HG03342 (cell line): ENCODE measurements around the gene NLGN1.

Source experiments
- ATAC-seq: cut with Tn5 transposase; IDR thresholded peaks from one replicate; pipeline ENCODE4 v1.9.1; 2021; ENCODE audit warnings: mild to moderate bottlenecking, moderate library complexity; ENCODE audit not compliant: unreplicated experiment

NLGN1 gene

DNA sequence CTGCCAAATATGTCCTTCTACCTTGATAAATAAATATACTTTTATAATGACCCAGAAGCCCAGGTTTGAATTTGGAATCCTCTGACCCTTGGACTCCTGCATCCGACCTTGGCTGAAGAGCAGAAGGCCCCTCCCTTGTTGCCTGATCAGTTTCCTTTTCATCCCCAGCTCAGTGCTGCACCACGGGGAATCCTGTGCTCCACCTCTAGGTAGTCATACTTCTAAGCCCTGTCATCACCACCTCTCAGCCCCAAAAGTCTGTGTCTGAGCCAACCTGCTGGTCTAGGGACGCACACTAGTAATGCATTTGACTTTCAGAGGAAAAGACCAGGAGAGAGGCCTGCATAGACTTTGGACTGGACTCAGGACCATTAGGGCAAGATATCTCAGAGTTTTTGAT is 310.6 kb downstream of the NLGN1 start:
- ATAC-seq, result no peak

DNA sequence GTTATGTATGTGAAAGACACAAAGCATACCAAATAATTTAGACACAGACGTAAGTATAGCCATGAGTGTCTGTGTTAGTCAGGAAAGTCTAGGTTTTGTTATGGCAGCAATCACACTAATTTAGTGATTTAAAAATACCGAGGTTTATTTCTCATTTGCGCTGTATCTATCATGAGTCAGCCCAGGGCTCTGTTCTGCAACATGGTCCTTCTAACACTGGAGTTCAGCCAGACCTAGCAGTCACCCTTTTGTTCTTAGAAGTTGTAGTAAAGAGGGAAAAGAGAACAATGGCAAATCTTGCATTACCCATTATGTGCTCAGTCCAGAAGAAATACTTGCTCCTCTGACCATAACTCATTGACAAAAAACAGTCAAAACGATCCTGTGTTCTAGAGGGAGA is 311.5 kb downstream of the NLGN1 start:
- ATAC-seq, result no peak

DNA sequence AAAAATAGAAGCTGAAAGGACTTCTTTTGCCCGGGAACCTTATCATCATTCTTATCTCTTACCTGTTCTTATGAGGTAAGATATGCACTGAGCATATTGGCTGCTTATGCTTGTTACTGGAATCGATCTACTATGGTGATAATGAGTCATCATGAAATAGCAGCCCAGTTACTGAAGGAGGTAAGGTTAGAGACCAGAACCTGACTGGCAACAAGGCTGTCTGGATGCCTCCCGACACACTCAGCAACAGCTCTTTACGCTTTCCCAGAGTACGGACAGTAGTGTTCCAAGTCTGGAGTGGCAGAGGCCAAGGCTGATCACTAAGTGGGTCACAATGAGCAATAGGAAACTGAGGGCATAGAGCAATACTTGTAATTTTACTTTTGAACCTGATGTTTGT is 314.1 kb downstream of the NLGN1 start:
- no peak for ATAC-seq

DNA sequence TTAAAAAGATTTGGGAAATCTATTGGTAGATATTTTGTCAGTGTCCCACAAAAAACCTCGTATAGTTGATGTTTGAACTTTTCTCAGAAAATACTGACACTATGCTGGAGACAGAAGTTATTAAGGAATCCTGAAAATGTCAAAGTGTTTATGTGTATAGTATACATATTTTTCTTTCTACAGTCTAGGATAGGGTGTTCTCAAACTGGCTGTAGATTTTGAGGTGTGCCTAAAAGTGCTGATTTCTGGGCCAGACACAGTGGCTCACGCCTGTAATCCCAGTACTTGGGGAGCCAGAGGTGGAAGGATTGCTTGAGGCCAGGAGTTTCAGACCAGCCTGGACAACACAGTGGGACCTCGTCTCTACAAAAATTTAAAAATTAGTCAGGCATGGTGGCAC is 322.0 kb downstream of the NLGN1 start:
- no peak for ATAC-seq

DNA sequence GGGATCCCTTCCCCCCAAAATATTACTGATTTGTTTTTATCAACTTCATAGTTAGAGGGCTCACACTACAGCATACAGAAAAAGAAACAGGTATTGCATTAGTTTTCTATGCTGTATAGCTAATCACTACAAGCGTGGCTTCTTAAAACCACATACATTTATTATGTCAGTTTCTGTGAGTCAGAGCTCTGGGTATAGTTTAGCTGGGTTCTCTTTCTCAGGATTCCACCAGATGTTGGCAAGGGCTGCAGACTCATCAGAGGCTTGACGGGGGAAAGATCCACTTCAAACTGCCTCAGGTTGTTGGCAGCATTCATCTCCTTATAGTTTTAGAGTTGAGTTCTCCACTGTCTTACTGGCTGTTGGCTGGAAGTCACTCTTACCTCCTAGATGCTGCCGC is 328.0 kb downstream of the NLGN1 start:
- no peak for ATAC-seq

DNA sequence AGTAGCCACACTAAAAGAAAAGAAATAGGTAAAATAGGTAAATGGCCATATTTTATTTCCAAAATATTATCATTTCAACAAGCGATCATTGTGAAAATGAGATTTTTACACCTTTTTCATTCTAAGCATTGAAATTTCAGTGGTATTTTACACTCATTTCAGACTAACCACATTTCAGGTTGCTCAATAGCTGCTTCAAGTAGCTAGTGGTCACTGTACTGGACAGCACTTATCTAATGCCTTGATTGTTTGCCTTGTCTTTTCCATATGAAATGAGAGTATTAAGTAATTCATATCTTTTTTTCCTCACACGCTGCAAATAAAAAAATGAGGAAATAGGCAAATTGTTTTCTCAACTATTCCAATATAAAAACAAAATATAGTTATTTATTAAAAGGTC is 332.8 kb downstream of the NLGN1 start:
- ATAC-seq, result no peak

DNA sequence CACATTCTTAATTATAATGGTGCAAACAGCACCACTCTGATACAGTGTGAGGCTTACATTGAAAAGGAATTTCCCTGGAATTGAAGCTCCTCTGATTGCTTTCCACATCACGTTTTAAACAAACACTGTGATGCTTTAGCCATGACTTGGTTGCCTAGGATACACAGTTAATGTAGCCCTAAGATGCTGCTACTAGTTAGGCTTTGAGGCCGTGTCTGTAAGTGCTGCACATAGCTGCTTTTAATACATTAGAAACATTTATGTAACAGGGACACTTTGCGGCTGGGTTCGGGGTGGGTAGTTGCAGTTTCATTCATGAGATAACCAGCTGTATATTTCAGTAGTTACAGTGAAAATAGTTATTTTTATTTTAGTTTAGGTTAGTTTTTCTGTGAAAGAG is 334.7 kb downstream of the NLGN1 start:
- no peak for ATAC-seq

DNA sequence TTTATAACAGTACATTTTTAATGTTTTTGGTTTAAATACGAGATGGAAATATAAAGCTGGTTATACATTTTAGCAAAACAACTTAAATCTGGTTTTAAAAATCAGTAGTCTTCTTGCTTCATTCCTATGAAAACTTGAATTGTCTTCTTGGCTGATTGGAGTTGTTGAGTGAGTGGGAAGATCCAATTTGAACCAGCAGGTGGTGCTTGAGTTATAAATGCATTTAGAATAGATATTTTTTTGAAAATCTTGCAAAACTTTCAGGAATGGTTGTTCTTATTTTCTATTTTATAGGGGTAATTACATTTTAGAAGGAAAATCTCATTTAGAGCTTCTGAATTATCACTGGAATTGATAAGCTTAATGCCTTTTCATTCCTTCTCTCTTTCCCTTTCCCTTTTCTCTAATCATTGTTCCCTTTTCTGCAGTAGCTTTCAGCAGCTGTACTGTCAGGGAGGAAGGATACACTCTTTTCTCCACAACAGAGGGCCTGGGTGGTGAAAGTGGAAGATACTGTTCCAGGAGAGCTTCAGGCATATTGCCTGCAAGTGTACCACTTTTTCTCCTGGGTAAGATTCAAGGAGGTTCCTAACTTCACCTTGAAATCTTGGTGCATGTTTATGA is 335.6 kb downstream of the NLGN1 start:
- peak; percentile 42 for ATAC-seq

DNA sequence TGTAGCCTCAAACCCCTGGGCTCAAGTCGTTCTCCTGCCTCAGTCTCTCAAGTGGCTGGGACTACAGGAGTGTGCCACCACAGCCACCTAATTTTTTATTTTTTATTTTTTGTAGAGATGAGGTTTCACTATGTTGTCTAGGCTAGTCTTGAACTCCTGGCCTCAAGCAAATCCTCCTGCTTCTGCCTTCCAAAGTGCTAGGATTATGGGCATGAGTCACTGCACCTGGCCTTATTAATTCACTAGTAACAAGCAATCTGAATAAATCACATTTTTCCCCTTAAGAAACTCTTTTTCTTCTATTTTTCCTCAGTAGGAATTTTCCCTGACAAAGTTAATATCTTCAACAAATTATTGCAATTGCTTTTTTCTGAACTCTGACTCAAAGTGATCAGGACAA is 336.9 kb downstream of the NLGN1 start:
- no peak for ATAC-seq

DNA sequence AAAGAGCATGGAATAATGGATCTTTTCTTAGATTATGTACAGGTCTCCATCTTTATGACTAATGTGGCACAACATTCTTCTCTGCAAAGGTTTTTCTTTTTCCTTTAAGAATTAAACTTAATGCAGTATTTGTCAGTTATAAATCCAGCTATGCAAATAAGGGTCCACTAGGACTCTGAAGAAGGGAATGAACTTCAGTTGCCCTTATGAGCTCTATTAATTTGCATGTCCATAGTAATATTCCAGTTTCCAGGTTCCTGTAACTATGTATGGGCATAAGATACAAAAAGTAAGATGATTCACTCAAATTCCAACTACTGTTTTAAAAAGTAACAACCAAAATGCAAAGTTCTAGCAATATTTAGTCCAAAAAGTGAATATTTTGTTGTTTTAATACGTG is 337.4 kb downstream of the NLGN1 start:
- ATAC-seq, result no peak

DNA sequence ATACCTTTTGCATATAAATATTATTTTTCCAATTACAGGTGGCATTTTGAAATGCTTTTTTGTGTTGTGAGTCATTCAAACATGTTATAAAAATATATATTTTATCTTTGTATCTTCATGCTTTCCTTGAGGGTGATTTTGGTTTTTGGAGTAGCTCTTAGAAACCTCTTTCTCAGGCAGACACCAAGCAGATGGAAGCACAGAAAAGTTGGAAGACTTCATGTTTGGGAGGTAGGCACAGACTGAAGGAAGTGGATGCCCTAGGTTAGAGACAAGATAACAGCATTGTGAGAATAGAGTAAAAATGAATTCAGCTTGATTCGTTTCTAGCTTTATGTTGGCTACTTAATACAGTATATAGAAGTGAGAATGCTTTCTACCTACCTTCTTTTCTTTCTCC is 338.3 kb downstream of the NLGN1 start:
- ATAC-seq, result no peak

DNA sequence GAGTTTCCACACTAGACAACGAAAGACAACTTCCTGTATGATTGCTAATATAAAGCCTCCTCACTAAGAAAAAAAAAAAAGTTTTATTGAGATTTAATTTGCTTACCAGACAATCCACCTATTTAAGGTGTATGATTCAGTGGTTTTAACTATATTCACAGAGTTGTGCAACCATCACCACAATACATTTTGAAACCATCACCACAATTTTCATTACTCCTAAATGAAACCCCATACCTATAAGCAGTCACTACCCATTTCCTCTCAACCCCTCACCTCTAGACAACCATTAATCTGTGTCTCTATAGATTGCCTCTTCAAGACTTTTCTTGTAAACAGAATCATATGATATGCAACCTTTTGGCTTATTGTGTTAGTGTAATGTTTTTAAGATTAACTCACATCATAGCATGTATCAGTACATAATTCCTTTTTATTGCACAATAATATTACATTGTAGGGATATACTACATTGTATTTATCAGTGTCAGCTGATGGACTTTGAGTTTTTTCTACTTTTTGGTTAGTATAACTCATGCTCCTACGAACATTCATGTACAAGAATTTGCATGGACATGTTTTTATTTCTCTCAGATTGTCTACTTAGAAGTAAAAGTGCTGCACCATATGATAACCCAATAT is 339.7 kb downstream of the NLGN1 start:
- no peak for ATAC-seq

DNA sequence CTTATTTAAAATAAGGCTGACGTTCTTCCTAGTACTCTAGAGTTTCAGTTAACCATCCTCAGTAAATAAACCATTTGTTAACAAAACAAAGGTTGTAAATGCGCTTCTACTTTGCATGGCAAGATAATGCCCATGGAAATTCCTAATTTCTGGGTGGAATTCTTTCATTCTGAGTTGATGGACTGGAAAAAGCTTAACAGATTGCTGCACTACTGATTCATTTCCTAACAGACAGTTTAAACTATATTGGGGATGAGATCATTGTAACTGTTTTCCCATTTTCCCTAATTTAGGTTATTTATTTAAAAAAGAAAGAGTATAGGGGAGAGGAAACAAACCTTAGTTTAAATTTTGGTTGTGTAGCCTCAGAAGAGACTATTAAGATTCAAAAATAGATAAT is 342.2 kb downstream of the NLGN1 start:
- ATAC-seq, result no peak

DNA sequence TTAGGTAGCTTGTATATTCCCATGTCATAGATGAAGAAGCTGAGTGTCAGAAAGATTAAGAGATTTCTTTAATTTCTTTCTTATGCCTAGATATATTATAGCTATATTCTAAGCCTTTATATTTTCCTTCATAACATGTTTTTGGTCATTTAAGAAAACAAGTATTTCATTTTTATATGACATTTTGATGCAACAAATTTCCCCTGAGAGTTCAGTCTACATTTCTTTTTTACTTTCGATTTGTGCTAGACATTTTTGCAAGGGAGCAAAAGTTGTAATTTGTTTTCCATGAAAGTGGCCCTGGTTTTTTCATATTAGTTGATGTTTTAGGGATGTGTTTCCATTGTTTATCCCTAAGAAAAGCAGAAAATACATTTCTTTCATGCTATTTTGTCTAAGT is 344.9 kb downstream of the NLGN1 start:
- ATAC-seq, result no peak

DNA sequence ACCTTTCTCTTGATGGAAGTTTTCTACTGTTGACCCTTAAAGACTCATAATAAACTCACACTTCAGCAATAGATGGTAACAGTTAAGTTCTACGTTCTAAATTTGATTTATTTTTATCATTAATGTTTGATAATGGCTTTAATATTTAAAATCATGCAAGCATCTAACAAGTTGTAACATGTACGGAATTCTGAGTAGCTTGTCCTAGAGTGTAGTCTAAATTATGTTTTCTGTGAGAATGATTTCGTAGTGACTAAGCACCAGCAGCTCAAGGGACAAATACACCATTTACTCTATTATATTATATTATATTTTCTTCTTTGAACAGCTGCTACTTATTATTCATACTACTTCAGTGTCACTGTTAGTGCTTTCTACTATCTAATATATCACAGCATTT is 345.6 kb downstream of the NLGN1 start:
- ATAC-seq, result no peak

DNA sequence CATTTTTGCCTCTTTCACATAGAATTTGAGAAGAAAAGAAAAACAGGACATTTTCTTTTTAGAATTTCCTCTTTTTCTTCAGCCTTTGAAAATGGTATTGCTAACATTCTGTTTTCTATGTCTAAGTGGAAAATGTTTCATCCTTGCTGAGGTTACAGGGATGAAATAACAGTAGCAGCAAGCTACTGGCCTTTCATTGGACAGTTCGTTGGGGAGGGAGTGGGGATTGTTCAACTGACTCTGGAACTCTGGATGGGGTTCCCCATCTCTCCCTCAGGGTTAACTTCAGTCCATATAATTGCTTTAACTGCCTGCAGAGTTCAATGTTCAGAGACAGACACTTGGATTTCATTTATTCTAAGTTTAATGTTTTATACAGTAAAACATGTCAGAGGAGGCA is 346.0 kb downstream of the NLGN1 start:
- no peak for ATAC-seq

DNA sequence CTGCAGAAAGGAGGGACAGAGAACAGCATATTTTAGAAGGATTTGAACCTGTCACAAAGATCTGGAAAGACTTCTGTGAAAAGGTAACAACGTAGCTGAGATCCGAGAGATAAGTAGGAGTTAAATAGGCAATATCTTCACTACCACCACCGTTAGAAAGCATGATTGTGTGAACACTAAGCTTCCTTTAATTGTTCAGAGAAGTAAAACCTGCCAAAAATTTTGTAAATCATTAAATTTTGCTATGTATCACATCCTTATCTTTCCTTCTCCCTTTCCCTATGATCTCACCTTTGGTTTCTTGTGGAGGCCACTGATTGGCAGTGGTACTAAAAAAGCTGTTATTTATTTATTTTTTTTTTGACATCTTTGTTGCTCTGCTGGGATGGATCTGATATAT is 346.9 kb downstream of the NLGN1 start:
- no peak for ATAC-seq

DNA sequence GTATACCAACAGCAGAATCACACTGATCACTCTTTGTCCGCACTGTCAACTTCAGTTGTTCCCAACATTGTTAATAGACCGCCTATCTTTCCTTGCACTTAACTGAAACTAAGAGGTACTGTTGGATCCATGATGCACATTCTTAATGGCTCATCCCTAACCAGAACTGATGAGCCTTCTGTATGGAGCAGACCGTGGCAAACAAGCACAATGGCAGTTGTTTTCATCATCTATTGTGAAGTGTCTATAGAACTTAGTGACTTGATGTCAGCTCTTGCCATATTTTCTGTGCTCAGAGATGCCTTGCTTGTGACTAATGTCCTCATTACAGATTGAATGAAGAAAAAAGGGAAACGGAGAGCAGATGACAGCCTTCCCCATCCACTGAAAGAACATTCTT is 347.4 kb downstream of the NLGN1 start:
- ATAC-seq, result no peak

DNA sequence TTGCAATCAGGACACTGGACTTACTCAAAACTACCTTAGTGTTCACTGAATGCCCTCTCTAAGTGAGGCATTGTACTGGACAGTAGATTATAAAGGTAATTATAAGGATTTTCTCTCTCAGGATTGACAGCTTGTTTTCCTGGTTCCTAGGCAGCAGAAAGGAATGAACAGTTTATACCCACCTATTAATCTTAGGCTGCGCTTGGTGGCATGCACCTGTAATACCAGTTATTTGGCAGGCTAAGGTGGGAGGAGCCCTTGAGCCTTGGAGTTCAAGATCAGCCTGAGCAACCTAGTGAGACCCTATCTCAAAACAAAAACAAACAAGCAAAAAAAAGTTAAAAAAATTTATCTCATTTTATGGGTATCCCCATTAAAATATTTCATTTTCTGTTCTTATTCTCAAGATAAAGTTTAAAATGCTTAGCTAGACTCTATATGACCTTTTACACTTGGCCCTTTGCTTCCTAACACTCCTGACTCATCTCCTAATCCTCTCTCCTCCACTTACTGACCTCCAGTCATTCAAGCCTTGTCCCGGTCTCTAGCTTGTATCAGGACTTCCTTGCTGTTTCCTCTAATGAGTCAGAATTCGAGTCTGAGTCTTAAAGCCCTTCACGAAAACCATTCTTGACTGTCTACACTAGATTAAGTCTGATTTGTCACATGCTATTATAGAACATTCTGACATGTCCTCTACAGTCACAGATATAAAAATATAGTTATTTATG is 348.6 kb downstream of the NLGN1 start:
- no peak for ATAC-seq

DNA sequence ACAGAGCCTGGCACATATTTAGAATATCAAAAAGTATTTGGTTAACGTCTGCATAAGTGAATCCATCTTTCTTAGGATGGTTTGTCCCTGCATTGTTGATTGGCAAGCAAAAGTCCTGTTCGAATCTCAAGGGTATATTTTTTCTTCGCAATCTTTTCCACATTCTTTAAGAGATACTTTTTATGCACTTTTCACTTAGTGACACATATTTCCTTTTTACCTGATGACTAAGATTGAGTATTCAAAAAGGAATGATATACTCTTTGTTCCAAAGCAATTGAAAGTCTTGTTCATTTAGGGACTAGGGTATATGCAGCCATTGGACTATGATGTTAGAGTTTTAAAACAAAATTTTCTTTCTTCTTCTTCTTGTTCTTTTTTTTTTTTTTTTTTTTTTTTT is 349.9 kb downstream of the NLGN1 start:
- ATAC-seq, result no peak

DNA sequence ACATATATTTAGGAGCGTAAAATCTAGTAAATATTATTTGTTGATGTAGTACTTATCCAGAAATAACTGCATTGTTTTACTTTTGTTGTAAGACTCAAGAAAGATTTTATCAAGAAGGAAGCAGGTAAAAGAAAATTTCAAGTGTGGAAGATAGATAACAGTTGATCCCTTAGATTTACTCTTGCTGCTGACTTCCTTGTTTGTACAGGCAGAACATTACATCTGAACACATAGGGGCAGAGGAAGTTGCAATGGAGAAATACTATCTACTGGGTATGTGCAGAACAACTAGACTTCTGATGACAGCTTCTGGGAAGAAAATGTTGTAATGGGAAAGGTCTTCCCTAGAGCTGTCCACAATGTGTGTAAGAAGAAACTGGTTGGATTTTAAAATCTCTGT is 350.6 kb downstream of the NLGN1 start:
- no peak for ATAC-seq

DNA sequence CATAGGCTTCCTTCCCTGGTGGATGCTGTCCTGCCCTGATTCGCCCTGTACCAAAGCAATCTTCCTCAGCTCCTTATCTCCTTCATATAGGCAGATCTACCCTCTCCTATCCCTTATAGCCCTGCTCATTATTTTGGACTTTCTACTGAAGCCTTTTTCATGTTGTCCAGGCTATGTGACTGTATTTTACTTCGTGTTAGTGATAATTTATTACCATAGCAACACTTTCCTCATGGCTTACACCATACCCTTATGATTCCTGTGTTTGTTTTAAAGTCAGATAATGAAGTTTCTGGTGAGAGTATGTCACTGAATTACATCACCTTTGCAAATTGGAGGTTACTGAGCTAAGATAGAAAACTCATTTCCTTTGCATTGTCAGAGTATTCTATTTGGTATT is 352.6 kb downstream of the NLGN1 start:
- no peak for ATAC-seq

DNA sequence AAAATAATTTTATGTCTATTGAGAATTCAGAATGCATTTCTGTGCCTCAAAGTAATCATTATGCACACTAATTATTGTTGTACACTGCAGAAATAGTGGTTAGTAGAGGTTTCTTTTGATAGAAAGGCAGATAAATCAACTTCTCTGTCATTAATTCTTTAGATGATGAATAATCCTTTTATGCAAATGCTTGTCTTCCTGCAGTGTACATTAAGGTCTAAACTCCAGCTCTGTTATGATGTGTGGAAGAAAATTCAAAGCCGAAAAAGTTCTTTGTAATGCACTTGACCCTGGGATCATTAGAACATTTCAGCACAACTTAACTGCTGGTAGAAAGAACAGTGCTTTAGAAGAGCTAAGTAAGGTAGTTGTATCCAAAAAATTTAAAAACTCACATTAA is 353.0 kb downstream of the NLGN1 start:
- no peak for ATAC-seq
